Osteocyte (in vitro differentiated cells): Measurements from ENCODE around the gene SAAL1. TPM values are rescaled to one million over a fixed set of nuclear protein-coding genes. Genes with fewer than 3 reads are reported as not detected.

Experiments used
- DNase-seq: peaks from one replicate; pipeline ENCODE4 v3.0.0; 2021; ENCODE audit warnings: mixed read lengths; ENCODE audit not compliant: unreplicated experiment; ENCODE audit errors: extremely low spot score
- H3K27ac Mint-ChIP-seq: one replicate; pipeline ENCODE4 v1.8.0; 2021; ENCODE audit warnings: mild to moderate bottlenecking, mixed read lengths; ENCODE audit not compliant: unreplicated experiment
- H3K27me3 Mint-ChIP-seq: one replicate; pipeline ENCODE4 v1.8.0; 2021; ENCODE audit warnings: mixed read lengths; ENCODE audit not compliant: unreplicated experiment
- H3K36me3 Mint-ChIP-seq: one replicate; pipeline ENCODE4 v1.8.0; 2021; ENCODE audit warnings: mixed read lengths; ENCODE audit not compliant: unreplicated experiment
- H3K4me1 Mint-ChIP-seq: one replicate; pipeline ENCODE4 v1.8.0; 2021; ENCODE audit warnings: mixed read lengths; ENCODE audit not compliant: unreplicated experiment
- H3K4me3 Mint-ChIP-seq: one replicate; pipeline ENCODE4 v1.8.0; 2021; ENCODE audit warnings: mild to moderate bottlenecking, moderate library complexity, mixed read lengths; ENCODE audit not compliant: unreplicated experiment
- H3K9me3 Mint-ChIP-seq: one replicate; pipeline ENCODE4 v1.8.0; 2021; ENCODE audit warnings: mixed read lengths; ENCODE audit not compliant: unreplicated experiment
- CTCF ChIP-seq: fragments of 200-600 bp; sonication (generic); IDR thresholded peaks from 2 replicates; pipeline ENCODE4 v1.5.0; 2021; ENCODE audit warnings: antibody characterized with exemption, mild to moderate bottlenecking, moderate library complexity
- total RNA-seq: library from RNA; stranded (reverse); gene quantifications from 2 replicates; pipeline ENCODE4 v1.2.1, GENCODE V29; 2021

The SAAL1 gene
- total RNA-seq, 1 donor from 2014 or later = 17.6 TPM

GRCh38 chr11:18115360-18116127 lies 9.7 kb upstream of the SAAL1 start:
- Mint-ChIP-seq H3K9me3 (no peaks in the 10 kb centered on the region), H3K4me1 (no peaks in the 10 kb centered on the region), H3K27ac (no peak overlapping the region), H3K4me3 (no peak overlapping the region), H3K27me3 (peaks cover 65% of the 10 kb centered on the region), H3K36me3 (no peaks in the 10 kb centered on the region)
- no peak for DNase-seq
- peak; percentile 89 for TF ChIP-seq CTCF

DNA sequence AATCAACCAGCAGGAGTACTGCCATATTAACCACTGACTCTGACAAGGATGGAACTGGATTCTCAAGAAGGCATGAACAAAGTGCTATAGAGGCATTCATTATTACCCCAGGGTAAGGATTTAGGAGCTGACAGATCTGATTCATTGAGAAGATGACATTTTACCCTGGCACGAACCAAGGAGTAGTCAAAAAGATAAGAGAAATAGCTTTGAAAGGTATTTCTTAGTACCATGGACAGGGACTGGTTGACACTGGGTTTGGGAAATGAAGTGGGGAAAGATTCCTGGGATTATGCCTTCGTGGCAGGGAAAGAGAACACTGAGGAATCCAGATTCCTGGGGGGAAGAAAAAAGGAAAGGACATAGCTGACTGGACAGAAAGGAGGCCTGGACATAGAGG lies 5.1 kb upstream of the SAAL1 start:
- H3K4me1 Mint-ChIP-seq = peaks cover 5% of the 10 kb centered on the region
- no peak for TF ChIP-seq CTCF
- peaks cover 47% of the 10 kb centered on the region for H3K27me3 Mint-ChIP-seq
- H3K4me3 Mint-ChIP-seq = no peak overlapping the region
- H3K27ac Mint-ChIP-seq = no peak overlapping the region
- H3K36me3 Mint-ChIP-seq = no peaks in the 10 kb centered on the region
- H3K9me3 Mint-ChIP-seq = no peaks in the 10 kb centered on the region
- DNase-seq = no peak

- no peak for DNase-seq
- peaks cover 24% of the 10 kb centered on the region for H3K27me3 Mint-ChIP-seq
- no peaks in the 10 kb centered on the region for H3K36me3 Mint-ChIP-seq
- no peaks in the 10 kb centered on the region for H3K9me3 Mint-ChIP-seq
- H3K4me3 Mint-ChIP-seq = no peak overlapping the region
- no peak for TF ChIP-seq CTCF
- H3K4me1 Mint-ChIP-seq = peaks cover 13% of the 10 kb centered on the region
- no peak overlapping the region for H3K27ac Mint-ChIP-seq
Measured at GRCh38 chr11:18108254-18108653, 2.4 kb upstream of the SAAL1 start.

GRCh38 chr11:18106688-18107087 lies 806 bp upstream of the SAAL1 start:
- no peak overlapping the region for H3K27ac Mint-ChIP-seq

More at GRCh38 chr11:18106688-18107087, 806 bp upstream of the SAAL1 start:
- Mint-ChIP-seq H3K4me1 (peaks cover 13% of the 10 kb centered on the region), H3K27me3 (peaks cover 9% of the 10 kb centered on the region), H3K36me3 (peaks cover 7% of the 10 kb centered on the region), H3K4me3 (no peak overlapping the region), H3K9me3 (no peaks in the 10 kb centered on the region)
- no peak for TF ChIP-seq CTCF
- no peak for DNase-seq
